ENCODE measurements around the gene RGS19. TPM values are rescaled to one million over a fixed set of nuclear protein-coding genes. Genes with fewer than 3 reads are reported as not detected.
A peak's percentile ranks its signal among the peaks of the same experiment; 100 is the strongest.

RGS19 gene
- total and polyA plus RNA-seq, 7 donors: 2.0 to 5.7 (median 3.5) TPM

GRCh38 chr20:64086801-64087200 lies 7.5 kb upstream of the RGS19 start:
- no peak for TF ChIP-seq CTCF (IDR thresholded peaks at IDR 0.05)
- H3K27me3 ChIP-seq (ENCODE audit: insufficient read depth in 3 of 3, low read length in 2 of 3): peaks cover 0 to 54% (median 17%) of the 10 kb centered on the region in 3 donors
- intact Hi-C loops (cut with DNase I): no loop called here
- 88 to 93% (median 92%) methylated on average over 7 to 10 of the region's 11 CpGs for WGBS, 3 donors
- peaks cover 9% of the 10 kb centered on the region for H3K4me1 ChIP-seq
- ATAC-seq (no peak), DNase-seq (no peak)
- no peak overlapping the region for H3K4me3 ChIP-seq
- H3K36me3 ChIP-seq (ENCODE audit: insufficient read depth in 1 of 2, low read depth in 1 of 2): no peaks in the 10 kb centered on the region
- no peak overlapping the region for H3K27ac ChIP-seq
- H3K9me3 ChIP-seq: no peaks in the 10 kb centered on the region

GRCh38 chr20:64084685-64085152 lies 5.4 kb upstream of the RGS19 start:
- Histone ChIP-seq H3K4me3 (no peak overlapping the region), H3K36me3 (ENCODE audit: insufficient read depth in 1 of 2, low read depth in 1 of 2) (no peaks in the 10 kb centered on the region), H3K4me1 (peaks cover 9% of the 10 kb centered on the region), H3K9me3 (no peaks in the 10 kb centered on the region), H3K27ac (no peak overlapping the region), H3K27me3 (ENCODE audit: insufficient read depth in 3 of 3, low read length in 2 of 3) (peaks cover 0 to 54% (median 17%) of the 10 kb centered on the region in 3 donors)
- 7 to 15% (median 7%) methylated on average over 19 to 23 of the region's 23 CpGs for WGBS, 3 donors
- no peak for TF ChIP-seq CTCF (IDR thresholded peaks at IDR 0.05)
- DNase-seq (no peak), ATAC-seq (no peak)
- intact Hi-C loops (cut with DNase I): no loop called here

- H3K36me3 ChIP-seq (ENCODE audit: insufficient read depth in 1 of 2, low read depth in 1 of 2): no peaks in the 10 kb centered on the region
- DNase-seq (no peak), ATAC-seq (no peak)
- peaks cover 13% of the 10 kb centered on the region for H3K4me1 ChIP-seq
- no peak for TF ChIP-seq CTCF (IDR thresholded peaks at IDR 0.05)
- H3K9me3 ChIP-seq: no peaks in the 10 kb centered on the region
- intact Hi-C loops (cut with DNase I): loop anchor here in 1 of 2 donors (2.0 kb wide), 1 partner anchor 37 kb away; no protein-coding TSS in a partner anchor
- H3K4me3 ChIP-seq: peak within 1 kb of the TSS; percentile 67
- no peak within 1 kb of the TSS for H3K27ac ChIP-seq
- 3 to 6% (median 4%) methylated on average over 43 to 86 of the region's 86 CpGs for WGBS, 3 donors
- peaks cover 0 to 54% (median 19%) of the 10 kb centered on the region in 3 donors for H3K27me3 ChIP-seq (ENCODE audit: insufficient read depth in 3 of 3, low read length in 2 of 3)
Observed at GRCh38 chr20:64083804-64084684, 4.7 kb upstream of the RGS19 start, which contains the start of gene LKAAEAR1. LKAAEAR1 (minus strand) TSS chr20:64084398; CDS start chr20:64084219, 179 bp downstream.

GRCh38 chr20:64083378-64083803 lies 4.1 kb upstream of the RGS19 start:
- H3K27me3 ChIP-seq (ENCODE audit: insufficient read depth in 3 of 3, low read length in 2 of 3): peaks cover 0 to 54% (median 17%) of the 10 kb centered on the region in 3 donors
- WGBS, 3 donors: 0 to 1% (median 0%) methylated on average over 27 to 52 of the region's 52 CpGs
- no peaks in the 10 kb centered on the region for H3K36me3 ChIP-seq (ENCODE audit: insufficient read depth in 1 of 2, low read depth in 1 of 2)
- peak overlapping the region; percentile 67 for H3K4me3 ChIP-seq
- H3K4me1 ChIP-seq: peaks cover 20% of the 10 kb centered on the region
- peak; percentile 73 to 82 for DNase-seq
- no peaks in the 10 kb centered on the region for H3K9me3 ChIP-seq
- peak; percentile 58 to 80 (median 74) for ATAC-seq
- peak; percentile 67 for TF ChIP-seq CTCF (IDR thresholded peaks at IDR 0.05)
- intact Hi-C loops (cut with DNase I): loop anchor here in 1 of 2 donors (2.0 kb wide), 1 partner anchor 37 kb away; no protein-coding TSS in a partner anchor
- H3K27ac ChIP-seq: no peak overlapping the region
